Measurements from ENCODE around the gene NRP1.
"Not testable (repeated sequence)": the region's sequence is repeated elsewhere in the genome, so short reads cannot be mapped to it uniquely, and the experiment has no call there.

NRP1 gene

GRCh38 chr10:33139181-33139646, 195.3 kb downstream of the NRP1 start:
- DNase-seq = peak; percentile 53

- DNase-seq = not testable (repeated sequence)
Observed at GRCh38 chr10:33138686-33139085, 195.8 kb downstream of the NRP1 start.

- no peak for DNase-seq
Observed at GRCh38 chr10:33137356-33138005, 197.0 kb downstream of the NRP1 start.

- DNase-seq = no peak
Observed at GRCh38 chr10:33136781-33137180, 197.7 kb downstream of the NRP1 start.

GRCh38 chr10:33136271-33136670, 198.2 kb downstream of the NRP1 start:
- DNase-seq = peak; percentile 32

- DNase-seq = peak; percentile 69
Observed at GRCh38 chr10:33134011-33134751, 200.3 kb downstream of the NRP1 start.

GRCh38 chr10:33133557-33133956, 200.9 kb downstream of the NRP1 start:
- DNase-seq = no peak

- peak; percentile 40 for DNase-seq
Observed at GRCh38 chr10:33132626-33133025, 201.8 kb downstream of the NRP1 start.

GRCh38 chr10:33129996-33130386, 204.5 kb downstream of the NRP1 start:
- DNase-seq = no peak

GRCh38 chr10:33129141-33129995, 205.1 kb downstream of the NRP1 start:
- DNase-seq = no peak

GRCh38 chr10:33127622-33128021, 206.8 kb downstream of the NRP1 start:
- DNase-seq = no peak
